Measurements from ENCODE around the gene ACP7. TPM values are rescaled to one million over a fixed set of nuclear protein-coding genes. Genes with fewer than 3 reads are reported as not detected.
"Not testable (repeated sequence)": the region's sequence is repeated elsewhere in the genome, so short reads cannot be mapped to it uniquely, and the experiment has no call there.

Gene ACP7
- total RNA-seq, 1 donor from 2014 or later: not detected

GRCh38 chr19:39131255-39131755, 47.1 kb downstream of the ACP7 start:
- peak; percentile 49 for DNase-seq

- no peak for DNase-seq
Observed at GRCh38 chr19:39132344-39132969, 48.3 kb downstream of the ACP7 start.

GRCh38 chr19:39133431-39134270, 49.5 kb downstream of the ACP7 start:
- DNase-seq: no peak

- no peak for DNase-seq
Observed at GRCh38 chr19:39135701-39136100, 51.5 kb downstream of the ACP7 start.

- DNase-seq: no peak
Observed at GRCh38 chr19:39136225-39136940, 52.2 kb downstream of the ACP7 start.

GRCh38 chr19:39137131-39137530, 53.0 kb downstream of the ACP7 start:
- no peak for DNase-seq

- no peak for DNase-seq
Observed at GRCh38 chr19:39138221-39139211, 54.3 kb downstream of the ACP7 start.

GRCh38 chr19:39139305-39139874, 55.2 kb downstream of the ACP7 start:
- no peak for DNase-seq

GRCh38 chr19:39139971-39140453, 55.8 kb downstream of the ACP7 start:
- DNase-seq: no peak

GRCh38 chr19:39140594-39140993, 56.4 kb downstream of the ACP7 start:
- no peak for DNase-seq

- no peak for DNase-seq
Observed at GRCh38 chr19:39141929-39142328, 57.8 kb downstream of the ACP7 start.

GRCh38 chr19:39142630-39143029, 58.5 kb downstream of the ACP7 start:
- DNase-seq: no peak

GRCh38 chr19:39143757-39144289, 59.7 kb downstream of the ACP7 start:
- DNase-seq: not testable (repeated sequence)

GRCh38 chr19:39144290-39145071, 60.3 kb downstream of the ACP7 start:
- DNase-seq: peak; percentile 46

GRCh38 chr19:39145180-39145953, 61.2 kb downstream of the ACP7 start:
- DNase-seq: peak; percentile 85

GRCh38 chr19:39146091-39146490, 61.9 kb downstream of the ACP7 start:
- no peak for DNase-seq

- DNase-seq: no peak
Observed at GRCh38 chr19:39146686-39147450, 62.7 kb downstream of the ACP7 start.

GRCh38 chr19:39147480-39147879, 63.3 kb downstream of the ACP7 start:
- no peak for DNase-seq

All from tongue (tissue), 2 donors.